Activated naive CD4-positive, alpha-beta T cell treated with anti-CD3 and anti-CD28 coated beads, Interleukin-2, amount 50 U/mL, for 16 hours (primary cell): ENCODE data around the gene ARSK.
A peak's percentile ranks its signal among the peaks of the same experiment; 100 is the strongest.
"Not testable (repeated sequence)": the region's sequence is repeated elsewhere in the genome, so short reads cannot be mapped to it uniquely, and the experiment has no call there.

Experiments
- DNase-seq: peaks from one replicate; pipeline ENCODE4 v3.0.0-alpha.2; 2020

The ARSK gene

GRCh38 chr5:95621839-95622629 is 67.1 kb downstream of the ARSK start:
- DNase-seq: no peak

GRCh38 chr5:95623706-95624105 is 68.8 kb downstream of the ARSK start:
- DNase-seq: no peak

GRCh38 chr5:95624368-95624767 is 69.5 kb downstream of the ARSK start:
- no peak for DNase-seq

GRCh38 chr5:95626701-95627100 is 71.8 kb downstream of the ARSK start:
- no peak for DNase-seq

GRCh38 chr5:95627971-95628810 is 73.3 kb downstream of the ARSK start:
- DNase-seq: no peak

GRCh38 chr5:95628933-95629332 is 74.0 kb downstream of the ARSK start:
- DNase-seq: no peak

- DNase-seq: no peak
Observed at GRCh38 chr5:95630394-95630917, 75.6 kb downstream of the ARSK start.

- DNase-seq: no peak
Observed at GRCh38 chr5:95631255-95631958, 76.5 kb downstream of the ARSK start.

GRCh38 chr5:95631991-95632675 is 77.2 kb downstream of the ARSK start:
- peak; percentile 73 for DNase-seq

GRCh38 chr5:95632942-95633341 is 78.0 kb downstream of the ARSK start:
- not testable (repeated sequence) for DNase-seq

GRCh38 chr5:95633671-95634070 is 78.8 kb downstream of the ARSK start:
- no peak for DNase-seq

- no peak for DNase-seq
Observed at GRCh38 chr5:95634081-95634480, 79.2 kb downstream of the ARSK start.

- DNase-seq: no peak
Observed at GRCh38 chr5:95638632-95639031, 83.7 kb downstream of the ARSK start.

- no peak for DNase-seq
Observed at GRCh38 chr5:95641741-95642220, 86.9 kb downstream of the ARSK start.

GRCh38 chr5:95643152-95643551 is 88.3 kb downstream of the ARSK start:
- DNase-seq: no peak

GRCh38 chr5:95644351-95645042 is 89.6 kb downstream of the ARSK start:
- DNase-seq: peak; percentile 44

GRCh38 chr5:95646226-95646568 is 91.3 kb downstream of the ARSK start:
- not testable (repeated sequence) for DNase-seq

- DNase-seq: peak; percentile 94
Observed at GRCh38 chr5:95646569-95647431, 91.9 kb downstream of the ARSK start, which contains the start of gene RFESD. Gene RFESD (plus strand): TSS chr5:95646777. CDS start chr5:95652272, 5,495 bp downstream.

GRCh38 chr5:95647886-95648860 is 93.3 kb downstream of the ARSK start:
- DNase-seq: no peak
